GM19467 (cell line): ENCODE results near the gene ACYP2.
A peak's percentile ranks its signal among the peaks of the same experiment; 100 is the strongest.
"Not testable (repeated sequence)": the region's sequence is repeated elsewhere in the genome, so short reads cannot be mapped to it uniquely, and the experiment has no call there.

Experiments
- ATAC-seq: cut with Tn5 transposase; IDR thresholded peaks from one replicate; pipeline ENCODE4 v1.9.1; 2021; ENCODE audit warnings: mild to moderate bottlenecking, moderate library complexity; ENCODE audit not compliant: unreplicated experiment

The ACYP2 gene

GRCh38 chr2:54313147-54313546 lies 197.7 kb downstream of the ACYP2 start:
- no peak for ATAC-seq

DNA sequence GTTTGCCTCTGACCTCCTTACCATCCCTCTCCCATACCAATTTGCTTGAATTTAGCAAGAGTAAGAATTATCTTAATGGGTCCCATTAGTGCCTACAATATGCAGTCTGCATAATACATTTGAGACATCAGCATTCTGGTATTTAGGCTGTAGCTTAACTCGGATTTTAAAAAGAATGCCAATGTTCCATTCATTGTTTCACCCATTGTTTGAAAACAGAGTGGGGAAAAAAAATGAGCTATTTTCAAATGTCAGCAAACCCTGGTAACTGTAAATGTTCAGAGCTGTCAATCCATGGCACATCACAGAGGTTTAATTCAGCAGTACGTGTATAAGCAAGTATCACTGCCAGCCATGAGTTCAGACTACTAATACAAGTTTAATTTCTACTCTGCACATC lies 202.6 kb downstream of the ACYP2 start:
- ATAC-seq: no peak

GRCh38 chr2:54318821-54319220 lies 203.4 kb downstream of the ACYP2 start:
- no peak for ATAC-seq

DNA sequence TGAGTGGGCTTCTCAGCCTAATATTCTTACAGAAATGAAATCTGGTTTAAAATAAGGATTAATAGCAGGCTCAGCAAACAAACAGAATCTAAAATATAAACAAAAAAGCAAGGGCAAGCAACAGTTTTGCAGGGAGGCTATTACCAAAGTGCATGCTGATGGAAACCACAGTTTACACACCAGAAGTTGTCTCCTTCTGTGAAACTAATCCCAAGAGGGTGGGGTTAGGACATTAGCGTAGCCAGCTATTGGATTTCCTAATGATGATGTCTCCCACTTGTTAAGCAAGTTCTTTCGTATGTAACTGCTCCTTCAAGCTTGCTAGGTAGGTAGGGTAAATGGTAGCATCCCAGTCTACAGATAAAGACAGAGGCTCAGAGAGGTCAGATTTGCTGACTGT lies 205.6 kb downstream of the ACYP2 start:
- no peak for ATAC-seq

GRCh38 chr2:54324517-54324916 lies 209.1 kb downstream of the ACYP2 start:
- ATAC-seq: not testable (repeated sequence)

- no peak for ATAC-seq
These were observed 209.7 kb downstream of the ACYP2 start for GRCh38 chr2:54325148-54325547.

- no peak for ATAC-seq
These were observed 214.2 kb downstream of the ACYP2 start for GRCh38 chr2:54329482-54330161.

- ATAC-seq: peak; percentile 98
These were observed 214.9 kb downstream of the ACYP2 start for GRCh38 chr2:54330162-54330925.

DNA sequence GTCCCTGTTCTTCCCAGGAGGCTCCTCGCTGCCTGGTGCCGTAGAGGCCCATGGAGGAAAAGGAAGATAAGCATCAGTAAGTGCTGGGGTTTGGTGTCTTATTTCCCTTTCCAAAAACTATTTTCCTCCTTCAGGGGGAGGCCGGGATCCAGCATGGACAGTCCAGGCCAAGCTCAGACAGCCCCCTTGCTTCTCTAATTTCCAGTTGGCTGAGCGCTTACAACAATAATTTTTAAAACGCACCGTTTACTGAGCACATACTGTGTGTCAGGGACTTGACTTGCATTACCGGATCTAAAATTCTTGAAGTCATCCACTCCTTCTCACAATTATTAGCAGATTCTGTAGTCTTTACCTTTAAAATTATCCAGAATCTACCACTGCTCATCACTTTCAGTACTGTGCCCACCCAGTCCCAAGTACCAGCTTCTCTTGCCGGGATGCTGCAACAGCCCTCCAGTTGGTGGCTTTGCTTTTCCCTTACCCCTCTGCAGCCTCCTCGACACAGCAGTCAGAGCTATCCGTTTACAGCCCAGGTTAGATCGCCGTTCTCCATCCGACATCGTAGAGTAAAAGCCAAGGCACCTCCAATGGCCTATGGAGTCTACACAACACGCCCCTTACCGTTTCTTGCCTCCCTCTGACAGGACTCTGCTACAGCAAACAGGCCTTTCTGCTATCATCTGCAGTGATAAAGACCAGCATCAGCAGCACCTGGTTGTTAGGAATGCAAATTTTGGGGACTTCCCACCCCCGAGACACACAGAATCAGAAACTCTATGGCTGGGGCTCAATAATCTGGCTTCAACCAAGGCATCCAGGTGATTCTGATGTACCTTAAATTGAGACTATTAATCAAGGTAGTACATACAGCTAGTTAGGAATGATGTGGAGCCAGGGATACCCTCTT lies 215.8 kb downstream of the ACYP2 start:
- ATAC-seq: peak; percentile 6

GRCh38 chr2:54332386-54332785 lies 217.0 kb downstream of the ACYP2 start:
- no peak for ATAC-seq

DNA sequence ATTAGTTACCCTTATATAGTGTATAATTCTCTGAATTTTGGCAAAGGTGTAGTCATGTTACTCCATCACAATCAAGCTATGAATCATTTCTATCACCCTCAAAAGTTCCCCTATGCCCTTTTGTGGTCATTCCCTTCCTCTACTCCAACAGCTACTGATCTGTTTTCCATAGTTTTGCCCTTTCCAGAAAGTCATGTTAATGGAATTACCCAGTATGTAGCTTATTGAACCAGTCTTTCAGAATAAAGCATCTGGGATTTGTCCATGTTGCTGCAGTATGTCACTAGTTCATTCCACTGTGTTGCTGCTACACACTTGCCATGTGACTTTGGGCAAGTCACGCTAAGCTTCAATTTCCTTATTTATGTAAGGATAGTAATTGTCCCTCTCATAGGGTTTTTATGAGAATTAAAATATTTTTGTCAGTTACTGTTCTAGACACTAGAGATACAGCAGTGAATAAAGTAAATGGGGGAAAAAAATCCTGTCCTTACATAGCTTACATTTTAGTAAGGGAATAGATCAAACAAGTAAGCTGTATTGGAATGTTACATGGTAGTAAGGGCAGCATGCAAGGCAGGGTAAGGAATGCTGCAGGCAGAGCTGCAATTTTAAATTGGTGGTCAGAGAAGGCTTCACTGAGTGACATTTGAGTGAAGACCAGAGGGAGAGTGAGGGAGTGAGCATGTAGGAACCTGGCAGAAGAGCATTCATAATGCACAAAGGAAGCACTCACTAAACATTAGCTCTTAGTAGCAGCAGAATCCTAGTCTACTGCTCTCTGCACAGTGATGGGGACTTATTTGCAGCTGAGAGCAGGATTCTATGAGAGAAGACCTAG lies 220.9 kb downstream of the ACYP2 start:
- ATAC-seq: no peak

DNA sequence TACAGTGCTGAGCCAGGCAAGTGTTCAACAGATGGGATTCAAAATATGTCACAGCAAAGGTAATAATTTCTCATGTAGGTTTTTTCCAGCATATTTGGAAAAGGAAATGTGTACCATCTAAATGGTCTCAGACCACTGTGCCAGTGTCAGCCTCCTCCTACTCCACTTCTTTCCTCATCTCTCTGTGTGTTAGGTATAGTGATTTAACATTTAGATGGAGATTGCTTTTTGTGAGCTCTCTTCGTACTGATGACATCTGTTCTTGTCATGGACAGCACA lies 221.5 kb downstream of the ACYP2 start:
- ATAC-seq: no peak

DNA sequence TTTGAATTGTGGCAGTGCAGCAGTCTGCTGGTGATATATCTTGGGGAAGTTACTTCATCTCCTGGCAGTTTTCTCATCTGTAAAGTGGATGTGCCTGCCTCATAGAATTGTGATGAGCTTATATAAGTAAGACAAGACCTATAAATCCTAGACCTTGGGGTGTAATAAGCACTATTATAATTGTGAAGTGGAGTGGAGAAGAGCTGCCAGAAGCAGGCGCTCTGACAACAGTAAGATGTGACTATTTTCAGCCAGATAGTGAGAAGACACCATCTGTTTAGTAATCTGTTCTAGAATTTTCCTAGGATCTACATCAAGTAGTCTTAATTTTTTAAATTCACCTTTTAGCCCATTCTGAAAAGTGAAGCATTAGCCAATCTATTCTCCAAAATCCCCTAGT lies 226.2 kb downstream of the ACYP2 start:
- ATAC-seq: no peak

DNA sequence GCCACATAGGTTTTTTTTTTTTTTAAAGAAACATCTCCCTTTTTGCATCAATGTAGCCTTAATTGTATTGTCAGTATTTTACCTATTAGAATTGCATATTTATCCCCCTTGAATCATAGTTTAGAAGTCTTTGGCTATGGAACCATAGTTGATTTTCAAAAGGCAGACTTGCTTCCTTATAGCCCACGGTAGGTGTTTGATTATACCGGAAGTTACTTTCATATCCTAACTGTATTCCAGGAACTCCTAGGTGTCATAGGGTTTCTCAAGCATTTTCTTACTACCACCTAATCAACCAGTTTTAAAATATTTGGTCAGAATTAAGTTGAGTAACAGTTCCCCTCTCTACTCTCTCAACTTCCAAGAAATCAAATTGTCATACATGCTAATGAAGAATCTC lies 227.2 kb downstream of the ACYP2 start:
- no peak for ATAC-seq

GRCh38 chr2:54347622-54348021 lies 232.2 kb downstream of the ACYP2 start:
- ATAC-seq: no peak

- ATAC-seq: no peak
These were observed 233.2 kb downstream of the ACYP2 start for GRCh38 chr2:54348646-54349045.

- no peak for ATAC-seq
These were observed 235.0 kb downstream of the ACYP2 start for GRCh38 chr2:54350426-54350825.

DNA sequence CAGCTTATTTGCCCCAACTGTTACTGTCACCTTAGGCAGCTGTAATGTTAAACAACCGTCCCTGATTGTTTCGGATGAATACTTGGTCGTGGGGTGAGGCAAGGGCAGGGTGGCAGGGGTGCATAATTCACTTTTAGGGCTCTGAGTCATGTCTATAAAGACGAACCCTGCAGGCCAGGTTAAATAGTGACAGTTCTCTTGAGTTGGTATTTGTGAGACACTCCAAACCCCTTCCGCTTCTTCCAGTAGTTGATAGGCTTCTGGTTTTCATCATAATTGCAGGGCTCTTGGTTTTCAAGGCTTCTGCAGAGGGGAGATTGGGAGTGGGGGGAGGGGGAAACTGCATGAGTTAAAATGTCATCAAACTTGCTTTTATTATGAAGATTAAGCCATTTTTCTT lies 237.8 kb downstream of the ACYP2 start:
- no peak for ATAC-seq
